HG03280 (cell line): ENCODE data around the gene CCDC154.
"Not testable (repeated sequence)": the region's sequence is repeated elsewhere in the genome, so short reads cannot be mapped to it uniquely, and the experiment has no call there.

Source experiments
- ATAC-seq: cut with Tn5 transposase; IDR thresholded peaks from one replicate; pipeline ENCODE4 v1.9.1; 2021; ENCODE audit warnings: mild to moderate bottlenecking, moderate library complexity; ENCODE audit not compliant: unreplicated experiment

CCDC154 gene

GRCh38 chr16:1439699-1440074 is 4.7 kb downstream of the CCDC154 start:
- ATAC-seq = not testable (repeated sequence)

GRCh38 chr16:1439058-1439698 is 5.2 kb downstream of the CCDC154 start:
- no peak for ATAC-seq

- no peak for ATAC-seq
These were observed 5.9 kb downstream of the CCDC154 start for GRCh38 chr16:1438229-1439057.

- ATAC-seq = no peak
These were observed 6.8 kb downstream of the CCDC154 start for GRCh38 chr16:1437606-1438005.

GRCh38 chr16:1436731-1437355 is 7.5 kb downstream of the CCDC154 start:
- ATAC-seq = no peak

- ATAC-seq = no peak
These were observed 8.2 kb downstream of the CCDC154 start for GRCh38 chr16:1435921-1436697.

- no peak for ATAC-seq
These were observed 9.4 kb downstream of the CCDC154 start for GRCh38 chr16:1434644-1435592.

- ATAC-seq = no peak
These were observed 10.6 kb downstream of the CCDC154 start for GRCh38 chr16:1433756-1434155.

GRCh38 chr16:1433263-1433560 is 11.1 kb downstream of the CCDC154 start:
- ATAC-seq = no peak

- ATAC-seq = no peak
These were observed 11.7 kb downstream of the CCDC154 start for GRCh38 chr16:1432388-1433262.

GRCh38 chr16:1431497-1432270 is 12.7 kb downstream of the CCDC154 start:
- no peak for ATAC-seq

- no peak for ATAC-seq
These were observed 13.4 kb downstream of the CCDC154 start, which contains the start of gene PERCC1 for GRCh38 chr16:1430759-1431496. Gene PERCC1, plus strand, starts transcription at chr16:1431078. Its CDS starts 1,516 bp downstream, at chr16:1432594.

GRCh38 chr16:1430214-1430758 is 14.1 kb downstream of the CCDC154 start:
- ATAC-seq = no peak

- ATAC-seq = no peak
These were observed 14.7 kb downstream of the CCDC154 start for GRCh38 chr16:1429631-1430030.

GRCh38 chr16:1429012-1429411 is 15.3 kb downstream of the CCDC154 start:
- no peak for ATAC-seq

GRCh38 chr16:1428511-1428910 is 15.8 kb downstream of the CCDC154 start:
- no peak for ATAC-seq
